Kidney epithelial cell (primary cell): ENCODE data around the gene TESK2. TPM values are rescaled to one million over a fixed set of nuclear protein-coding genes. Genes with fewer than 3 reads are reported as not detected.

Source experiments
- DNase-seq: peaks from one replicate; pipeline ENCODE4 v3.0.0-alpha.2; 2010; ENCODE audit warnings: low read depth
- H3K27me3 ChIP-seq: 2 replicates; pipeline ENCODE4 v1.6.0; 2011; ENCODE audit warnings: low read length; ENCODE audit not compliant: control insufficient read depth, insufficient read depth
- H3K36me3 ChIP-seq: 2 replicates; pipeline ENCODE4 v1.5.1; 2011; ENCODE audit warnings: low read length; ENCODE audit not compliant: control insufficient read depth, insufficient read depth
- H3K4me3 ChIP-seq: 2 replicates; pipeline ENCODE4 v1.5.1; 2011; ENCODE audit warnings: low read depth, mild to moderate bottlenecking, control low read depth, low read length
- CTCF ChIP-seq: IDR thresholded peaks from 2 replicates; pipeline ENCODE4 v1.5.1; 2011; ENCODE audit warnings: mild to moderate bottlenecking, moderate library complexity, low read length, control low read depth, inconsistent platforms; ENCODE audit not compliant: insufficient read depth, poor library complexity, severe bottlenecking
- total RNA-seq: library from RNA; depleted of rRNA; stranded (reverse); fragments of >200 nt; gene quantifications from 2 replicates; pipeline ENCODE4 v1.2.3, GENCODE V29; 2015

TESK2 gene
- total RNA-seq, 1 donor from 2014 or later = 2.5 TPM

- Histone ChIP-seq H3K27me3 (no peaks in the 10 kb centered on the region), H3K36me3 (no peaks in the 10 kb centered on the region), H3K4me3 (no peak overlapping the region)
- DNase-seq = no peak
- TF ChIP-seq CTCF = no peak
Measured at GRCh38 chr1:45443580-45444446, 47.1 kb downstream of the TESK2 start.

GRCh38 chr1:45442272-45442671 lies 48.7 kb downstream of the TESK2 start:
- no peaks in the 10 kb centered on the region for H3K27me3 ChIP-seq
- no peak for TF ChIP-seq CTCF
- DNase-seq = peak; percentile 16
- no peaks in the 10 kb centered on the region for H3K36me3 ChIP-seq
- no peak overlapping the region for H3K4me3 ChIP-seq

GRCh38 chr1:45437323-45437722 lies 53.6 kb downstream of the TESK2 start:
- TF ChIP-seq CTCF = no peak
- Histone ChIP-seq H3K36me3 (no peaks in the 10 kb centered on the region), H3K27me3 (no peaks in the 10 kb centered on the region), H3K4me3 (no peak overlapping the region)
- DNase-seq = no peak

- no peaks in the 10 kb centered on the region for H3K36me3 ChIP-seq
- H3K4me3 ChIP-seq = no peak overlapping the region
- DNase-seq = no peak
- no peaks in the 10 kb centered on the region for H3K27me3 ChIP-seq
- no peak for TF ChIP-seq CTCF
Measured at GRCh38 chr1:45430490-45430889, 60.5 kb downstream of the TESK2 start.

- Histone ChIP-seq H3K27me3 (no peaks in the 10 kb centered on the region), H3K4me3 (no peak overlapping the region), H3K36me3 (no peaks in the 10 kb centered on the region)
- TF ChIP-seq CTCF = no peak
- DNase-seq = no peak
Measured at GRCh38 chr1:45429561-45430159, 61.3 kb downstream of the TESK2 start.
